Fibroblast of villous mesenchyme (primary cell): Measurements from ENCODE around the gene CSTPP1. TPM values are rescaled to one million over a fixed set of nuclear protein-coding genes. Genes with fewer than 3 reads are reported as not detected.

Experiments
- DNase-seq: peaks from one replicate; pipeline ENCODE4 v3.0.0-alpha.2; 2010; ENCODE audit warnings: low read depth
- H3K4me3 ChIP-seq: 2 replicates; pipeline ENCODE4 v1.5.1; 2011; ENCODE audit warnings: low read depth, mild to moderate bottlenecking, low read length
- total RNA-seq: library from RNA; depleted of rRNA; stranded (reverse); fragments of >200 nt; gene quantifications from 2 replicates; pipeline ENCODE4 v1.2.3, GENCODE V29; 2012
- TF ChIP-seq, protein P1 (sequence below): IDR thresholded peaks from 2 replicates; pipeline ENCODE4 v1.5.1; 2012; ENCODE audit warnings: low read depth, mild to moderate bottlenecking, low read length; ENCODE audit not compliant: insufficient read depth

CSTPP1 gene
- total RNA-seq, 1 donor: 30.2 TPM

DNA sequence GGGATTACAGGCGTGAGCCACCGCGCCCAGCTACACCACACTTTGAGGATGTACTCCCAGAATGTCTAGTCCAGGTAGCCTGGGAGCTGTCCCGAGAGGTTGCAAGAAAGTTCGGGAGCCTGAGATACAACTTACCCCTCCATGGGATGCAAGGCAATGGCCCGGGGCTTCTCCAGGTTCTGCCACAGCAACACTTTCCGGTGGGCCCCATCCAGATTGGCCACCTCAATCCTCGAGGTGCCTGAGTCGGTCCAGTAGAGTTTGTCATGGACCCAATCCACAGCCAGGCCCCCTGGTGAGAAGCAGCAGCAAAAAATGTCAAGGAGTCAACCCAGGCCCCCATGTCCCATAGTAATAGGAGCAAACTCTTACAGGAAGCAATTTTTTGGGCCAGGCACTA lies 43.7 kb upstream of the CSTPP1 start:
- no peak overlapping the region for H3K4me3 ChIP-seq
- TF ChIP-seq, protein P1, sequence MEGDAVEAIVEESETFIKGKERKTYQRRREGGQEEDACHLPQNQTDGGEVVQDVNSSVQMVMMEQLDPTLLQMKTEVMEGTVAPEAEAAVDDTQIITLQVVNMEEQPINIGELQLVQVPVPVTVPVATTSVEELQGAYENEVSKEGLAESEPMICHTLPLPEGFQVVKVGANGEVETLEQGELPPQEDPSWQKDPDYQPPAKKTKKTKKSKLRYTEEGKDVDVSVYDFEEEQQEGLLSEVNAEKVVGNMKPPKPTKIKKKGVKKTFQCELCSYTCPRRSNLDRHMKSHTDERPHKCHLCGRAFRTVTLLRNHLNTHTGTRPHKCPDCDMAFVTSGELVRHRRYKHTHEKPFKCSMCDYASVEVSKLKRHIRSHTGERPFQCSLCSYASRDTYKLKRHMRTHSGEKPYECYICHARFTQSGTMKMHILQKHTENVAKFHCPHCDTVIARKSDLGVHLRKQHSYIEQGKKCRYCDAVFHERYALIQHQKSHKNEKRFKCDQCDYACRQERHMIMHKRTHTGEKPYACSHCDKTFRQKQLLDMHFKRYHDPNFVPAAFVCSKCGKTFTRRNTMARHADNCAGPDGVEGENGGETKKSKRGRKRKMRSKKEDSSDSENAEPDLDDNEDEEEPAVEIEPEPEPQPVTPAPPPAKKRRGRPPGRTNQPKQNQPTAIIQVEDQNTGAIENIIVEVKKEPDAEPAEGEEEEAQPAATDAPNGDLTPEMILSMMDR: no peak
- no peak for DNase-seq

DNA sequence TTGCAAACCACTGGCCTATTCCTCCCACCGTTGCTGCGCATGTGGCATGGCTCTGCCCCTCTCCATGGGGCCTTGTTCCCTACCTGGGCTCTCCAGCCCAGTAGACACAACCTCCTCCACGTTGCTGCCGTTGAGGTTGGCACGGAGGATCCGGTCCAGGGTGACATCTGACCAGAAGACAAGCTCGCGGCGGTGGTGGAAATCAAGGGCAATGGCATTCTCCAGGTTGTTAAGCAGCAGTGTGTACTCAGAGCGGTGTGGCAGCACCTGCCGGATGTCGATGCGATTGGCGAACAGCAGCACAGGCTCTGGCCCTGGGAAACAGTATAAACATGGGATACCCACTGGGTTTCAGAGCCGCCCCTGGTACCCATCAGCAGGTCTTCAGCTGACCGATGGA lies 42.1 kb upstream of the CSTPP1 start:
- H3K4me3 ChIP-seq: no peak overlapping the region
- TF ChIP-seq, protein P1: no peak
- DNase-seq: no peak

DNA sequence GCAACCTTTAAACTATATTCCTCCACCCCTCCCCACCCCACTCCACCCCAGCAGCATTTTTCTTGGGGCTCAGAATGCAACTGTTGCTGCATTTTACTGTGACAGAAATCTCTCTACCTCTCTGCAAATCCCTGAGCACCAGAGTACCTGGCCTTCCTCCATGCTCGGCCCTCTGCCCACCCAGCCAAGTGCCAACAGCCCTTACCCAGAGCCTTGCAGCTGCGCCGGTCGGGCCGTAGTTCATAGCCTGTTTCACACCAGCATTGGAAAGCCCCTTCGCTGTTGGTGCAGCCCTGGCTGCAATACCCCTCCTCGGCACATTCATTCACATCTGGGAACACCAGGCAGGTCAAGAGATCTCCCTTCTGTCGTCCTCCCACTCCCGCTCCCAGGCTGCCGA lies 41.6 kb upstream of the CSTPP1 start:
- no peak overlapping the region for H3K4me3 ChIP-seq
- DNase-seq: no peak
- TF ChIP-seq, protein P1: no peak

DNA sequence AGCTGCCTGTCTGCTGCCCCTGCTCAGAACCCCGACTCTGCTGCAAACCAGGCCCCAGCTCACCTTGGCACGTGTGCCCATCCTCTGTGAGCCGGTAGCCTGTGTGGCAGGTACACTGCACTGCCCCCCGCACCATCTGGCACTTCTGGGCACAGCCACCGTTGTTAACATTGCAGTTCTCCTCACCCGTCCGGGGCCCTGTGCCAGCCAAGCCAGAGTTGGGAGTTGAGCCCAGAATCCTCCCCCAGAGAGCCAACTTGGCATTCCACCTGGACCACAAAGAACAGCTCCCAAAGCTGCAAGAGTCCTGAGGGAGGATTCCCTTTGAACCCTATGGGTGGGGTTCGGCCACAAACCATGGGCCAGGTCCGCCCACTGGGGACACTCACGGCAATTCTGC lies 40.7 kb upstream of the CSTPP1 start:
- TF ChIP-seq, protein P1: no peak

DNA sequence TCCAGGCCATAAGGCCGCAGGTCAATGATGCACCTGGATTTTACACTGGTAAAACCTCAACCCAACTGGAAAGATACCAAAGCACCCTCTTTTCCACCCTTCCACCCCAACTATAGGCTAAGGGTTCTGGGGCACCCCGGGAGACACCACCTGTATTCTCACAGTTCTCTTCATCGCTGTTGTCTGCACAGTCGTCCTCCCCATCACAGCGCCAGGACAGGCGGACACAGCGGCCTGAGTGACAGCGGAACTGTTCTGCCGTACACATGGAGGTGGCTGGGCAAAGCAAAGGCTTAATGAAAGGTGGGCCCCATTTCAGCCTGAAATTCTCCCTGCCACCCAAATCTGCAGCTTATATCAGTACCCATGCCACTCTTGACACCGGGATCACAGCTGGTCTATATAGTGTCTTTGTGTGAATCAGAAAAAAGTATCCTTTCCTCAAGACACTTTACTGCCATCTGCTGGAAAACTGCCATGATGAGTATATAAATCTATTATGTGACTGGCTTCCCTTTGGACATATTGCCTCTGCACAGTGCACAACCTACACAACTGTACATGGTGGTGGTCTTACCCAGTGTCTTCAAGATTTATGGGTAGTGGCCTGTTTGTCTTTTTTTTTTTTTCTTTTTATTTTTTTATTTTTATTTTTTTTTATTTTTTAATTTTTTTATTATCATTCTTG lies 39.7 kb upstream of the CSTPP1 start:
- DNase-seq: peak; percentile 46
- TF ChIP-seq, protein P1: peak; percentile 34
- no peak overlapping the region for H3K4me3 ChIP-seq

More for the DNA sequence above, 40.7 kb upstream of the CSTPP1 start:
- H3K4me3 ChIP-seq: no peak overlapping the region
- no peak for DNase-seq

DNA sequence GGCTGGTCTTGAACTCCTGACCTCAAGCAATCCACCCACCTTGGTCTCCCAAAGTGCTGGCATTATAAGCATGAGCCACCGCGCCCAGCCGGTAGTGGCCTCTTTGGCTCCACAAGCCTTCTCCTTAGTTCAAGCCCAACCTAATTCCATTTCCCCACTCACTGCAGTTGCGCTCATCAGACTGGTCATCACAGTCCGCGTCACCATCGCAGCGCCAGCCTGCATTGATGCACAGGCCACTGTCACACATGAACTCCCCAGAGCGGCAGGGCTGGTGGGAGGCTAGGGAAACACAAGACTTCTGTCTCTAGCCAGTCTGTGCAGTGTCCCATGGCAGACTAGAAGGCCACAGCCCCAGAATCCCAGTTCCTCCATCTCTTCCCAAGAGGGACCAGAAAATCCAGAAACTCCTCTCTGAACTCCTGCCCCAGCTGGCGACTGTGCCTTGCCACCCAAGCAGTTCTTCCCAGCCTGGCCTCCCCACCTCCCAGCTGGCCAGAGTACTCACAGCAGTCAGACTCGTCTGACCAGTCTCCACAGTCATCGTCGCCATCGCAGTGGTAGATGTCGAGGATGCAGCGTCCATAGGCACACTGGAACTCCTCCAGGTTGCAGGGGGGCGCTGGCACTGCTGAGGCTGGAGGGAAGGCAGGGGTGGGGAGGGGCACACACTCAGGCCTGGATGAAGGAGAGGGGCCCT lies 38.0 kb upstream of the CSTPP1 start:
- no peak overlapping the region for H3K4me3 ChIP-seq
- TF ChIP-seq, protein P1: no peak
- DNase-seq: no peak
